T-helper 2 cell (primary cell): ENCODE data around the gene WNT11.

Experiments used
- DNase-seq, 5 experiments: peaks; one replicate each; pipeline versions ENCODE4 v3.0.0 to v3.0.0-alpha.2; 2012 to 2022

The WNT11 gene

DNA sequence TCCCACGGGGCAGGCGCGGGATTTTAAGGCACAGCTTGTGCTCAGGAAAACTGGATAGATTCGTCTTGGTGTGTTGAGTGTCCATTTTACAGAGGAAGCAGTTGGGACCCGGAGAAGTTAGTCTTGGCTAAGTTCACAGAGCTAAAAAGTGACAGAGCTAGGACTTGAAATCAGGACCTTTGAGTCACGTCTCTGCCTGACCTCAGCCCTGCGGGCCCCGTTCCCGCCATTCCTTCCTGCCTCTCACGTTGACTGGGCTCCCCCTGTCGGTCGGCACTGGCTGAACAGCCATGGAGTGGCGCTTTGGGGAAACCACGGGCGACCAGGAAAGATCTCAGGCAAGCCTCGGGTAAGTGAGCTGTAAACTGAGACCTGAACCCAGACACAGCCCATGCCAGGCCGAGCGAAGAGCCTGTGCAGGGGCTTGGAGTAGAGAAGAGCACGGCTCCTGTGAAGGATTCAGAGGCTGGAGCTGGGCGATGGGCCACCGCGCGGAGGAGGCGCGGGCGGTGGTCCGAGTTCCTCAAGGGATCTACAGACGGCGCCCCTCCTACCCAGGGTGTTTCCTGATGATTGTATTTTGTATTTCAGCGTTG, 54.1 kb downstream of the WNT11 start:
- DNase-seq: peak; percentile 51 to 82 (median 63)

DNA sequence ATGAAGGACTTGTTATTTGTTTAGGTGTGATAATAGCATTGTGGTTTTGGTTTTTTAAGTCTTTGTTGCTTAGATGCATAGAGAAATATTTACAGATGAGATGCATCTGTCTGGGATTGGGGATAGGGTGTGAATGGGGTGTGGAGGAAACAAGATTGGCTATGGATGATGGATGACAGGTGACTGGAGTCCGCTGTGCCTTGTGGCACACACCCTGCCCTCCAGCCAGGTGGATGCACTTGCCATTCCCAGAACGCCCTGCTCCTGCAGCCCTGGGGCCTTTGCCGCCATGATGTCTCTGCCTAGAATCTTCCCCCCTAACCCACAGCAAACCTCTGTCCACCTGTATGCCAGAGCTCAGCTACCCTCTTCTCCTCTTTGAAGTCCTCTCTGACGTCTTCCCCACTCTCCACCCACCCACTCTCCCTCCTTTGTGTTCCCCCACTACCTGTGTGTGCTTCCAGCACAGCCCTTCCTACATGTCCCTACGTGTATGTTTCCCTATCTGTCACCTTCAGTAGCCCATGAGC, 54.7 kb downstream of the WNT11 start:
- no peak for DNase-seq

DNA sequence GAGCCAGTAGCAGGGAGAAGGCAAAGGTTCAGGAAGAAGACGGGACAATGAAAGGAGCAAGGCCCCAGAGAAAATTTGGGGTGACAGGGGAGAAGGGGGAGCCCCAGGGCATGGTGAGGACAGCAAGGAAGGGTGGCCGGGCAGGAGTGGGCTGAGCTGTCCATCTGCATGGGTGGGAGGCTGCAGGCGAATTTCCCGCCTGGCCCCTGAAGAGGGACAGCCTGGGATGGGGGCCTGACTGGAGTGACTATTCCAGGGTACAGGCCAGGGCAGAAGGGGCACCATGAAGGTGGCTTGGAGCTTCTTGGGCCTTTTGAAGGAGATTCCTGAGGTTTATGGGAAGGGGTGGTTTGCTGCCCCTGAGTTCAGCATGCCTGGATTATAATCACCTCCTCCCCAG, 56.2 kb downstream of the WNT11 start:
- no peak for DNase-seq

DNA sequence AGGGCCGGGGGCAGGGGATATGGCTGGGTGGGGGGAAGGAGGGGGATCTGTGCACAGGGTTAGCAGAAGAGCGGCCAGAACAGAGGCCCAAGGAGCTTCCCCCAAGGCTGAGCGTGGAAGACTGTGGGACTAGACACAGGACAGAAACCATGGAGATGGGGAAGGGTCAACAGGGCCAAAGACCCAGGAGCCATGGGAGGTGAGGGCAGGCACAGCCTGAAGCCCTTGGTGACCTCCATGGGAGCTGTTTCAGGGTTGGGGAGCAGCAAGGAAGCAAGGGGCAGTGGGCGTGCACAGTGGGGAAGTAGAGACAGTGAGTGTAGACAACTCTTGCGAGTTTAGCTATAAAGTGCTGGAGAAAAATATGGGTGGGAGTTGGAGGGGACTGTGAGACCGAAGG, 56.6 kb downstream of the WNT11 start:
- DNase-seq: no peak

DNA sequence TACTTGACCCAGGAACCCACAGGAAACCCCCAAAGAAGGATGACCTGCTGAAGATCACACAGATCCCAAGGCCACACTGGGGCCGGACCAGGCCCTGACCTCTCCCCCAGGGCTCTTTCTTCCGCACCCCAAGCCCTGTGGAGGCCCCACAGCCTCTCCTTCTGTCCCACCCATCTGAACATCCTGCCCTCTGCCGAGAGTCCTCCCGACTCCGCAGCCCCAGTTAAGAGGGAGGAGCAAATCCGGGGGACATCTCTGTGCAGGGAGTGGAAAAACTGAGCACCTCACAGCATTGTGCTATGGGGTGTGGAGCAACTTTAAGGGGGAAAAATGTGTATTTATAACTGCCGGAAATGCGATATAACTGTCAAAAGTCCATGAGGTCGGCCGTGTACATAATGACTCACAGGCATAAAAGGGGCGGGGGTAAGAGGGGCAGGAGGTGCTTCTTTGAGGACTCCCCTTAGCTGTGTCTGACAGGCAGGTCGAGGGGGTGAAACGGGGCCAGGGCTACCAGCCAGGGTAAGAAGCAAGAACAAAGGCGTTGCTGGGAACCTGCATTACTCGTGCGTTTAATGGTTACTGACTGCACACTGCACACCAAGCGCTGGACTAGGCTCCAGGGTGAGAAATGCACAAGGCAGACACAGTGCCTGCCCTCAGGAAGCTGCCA, 57.2 kb downstream of the WNT11 start:
- DNase-seq: no peak

DNA sequence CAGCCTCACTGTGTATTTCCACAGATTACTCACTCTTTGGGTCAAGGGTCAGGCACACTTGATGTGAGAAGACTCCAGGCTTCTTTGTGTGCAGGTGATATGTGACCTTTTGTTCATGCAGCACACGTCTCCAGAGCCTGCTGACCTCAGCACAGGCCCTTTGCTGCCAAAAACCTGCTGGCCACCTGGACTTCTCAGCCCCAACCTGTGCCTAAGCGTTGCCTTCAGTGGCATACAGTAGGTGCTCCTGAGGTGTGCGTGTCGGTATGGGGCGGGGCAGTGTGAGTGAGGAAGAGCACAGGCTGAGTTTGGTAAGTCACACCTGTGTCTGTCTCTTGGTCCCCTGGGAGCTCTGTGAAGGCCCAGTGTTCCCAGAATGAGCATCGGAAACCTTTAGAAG, 58.1 kb downstream of the WNT11 start:
- no peak for DNase-seq

DNA sequence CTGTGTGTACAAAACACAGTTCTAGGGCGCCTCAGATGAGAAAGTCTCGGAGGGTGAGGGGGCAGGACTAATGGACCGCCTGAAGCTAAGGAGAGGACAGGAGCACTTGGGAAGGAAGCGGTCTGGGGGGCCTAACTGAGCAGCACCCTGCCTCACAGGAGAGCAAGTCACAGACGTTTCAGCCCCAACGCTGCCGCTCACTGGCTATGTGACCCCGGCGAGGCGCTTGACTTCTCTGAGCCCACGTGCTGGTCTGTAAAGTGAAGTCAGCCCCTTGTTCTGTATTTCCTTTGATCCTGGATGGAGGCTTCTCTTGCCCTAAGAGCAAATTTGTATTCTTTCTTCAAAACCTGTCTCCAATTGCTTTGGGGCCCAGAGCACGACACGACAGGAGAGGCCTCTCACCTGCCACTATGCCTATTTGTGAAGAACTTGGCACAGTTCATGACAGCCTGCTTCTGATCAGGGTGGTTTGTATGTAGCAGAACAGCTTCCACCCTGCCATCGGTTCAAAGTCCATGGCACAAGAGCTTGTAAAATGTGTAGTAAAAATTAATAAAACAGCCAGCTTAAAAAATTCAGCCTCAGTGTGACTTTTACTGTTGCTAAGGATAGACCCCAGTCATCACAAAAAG, 59.1 kb downstream of the WNT11 start:
- no peak for DNase-seq

DNA sequence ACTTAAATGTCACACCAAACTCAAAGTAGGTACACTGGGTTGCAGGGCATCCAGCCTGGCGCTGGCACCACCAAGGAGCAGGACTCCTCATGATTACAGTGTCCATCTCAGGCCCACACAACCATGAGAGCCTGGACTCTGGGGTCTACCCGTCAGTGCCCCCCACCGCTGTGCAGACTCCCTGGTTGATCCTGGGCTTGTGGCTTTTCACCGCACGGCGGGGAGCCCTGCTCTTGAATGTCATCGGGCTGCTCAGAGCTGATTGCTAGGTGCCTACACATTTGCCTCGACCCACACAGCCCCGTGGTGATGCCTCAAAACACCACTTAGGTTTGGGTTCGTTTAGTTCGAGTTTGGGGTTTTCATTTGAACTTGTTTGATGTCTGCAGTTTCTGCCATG, 63.0 kb downstream of the WNT11 start:
- DNase-seq: no peak

DNA sequence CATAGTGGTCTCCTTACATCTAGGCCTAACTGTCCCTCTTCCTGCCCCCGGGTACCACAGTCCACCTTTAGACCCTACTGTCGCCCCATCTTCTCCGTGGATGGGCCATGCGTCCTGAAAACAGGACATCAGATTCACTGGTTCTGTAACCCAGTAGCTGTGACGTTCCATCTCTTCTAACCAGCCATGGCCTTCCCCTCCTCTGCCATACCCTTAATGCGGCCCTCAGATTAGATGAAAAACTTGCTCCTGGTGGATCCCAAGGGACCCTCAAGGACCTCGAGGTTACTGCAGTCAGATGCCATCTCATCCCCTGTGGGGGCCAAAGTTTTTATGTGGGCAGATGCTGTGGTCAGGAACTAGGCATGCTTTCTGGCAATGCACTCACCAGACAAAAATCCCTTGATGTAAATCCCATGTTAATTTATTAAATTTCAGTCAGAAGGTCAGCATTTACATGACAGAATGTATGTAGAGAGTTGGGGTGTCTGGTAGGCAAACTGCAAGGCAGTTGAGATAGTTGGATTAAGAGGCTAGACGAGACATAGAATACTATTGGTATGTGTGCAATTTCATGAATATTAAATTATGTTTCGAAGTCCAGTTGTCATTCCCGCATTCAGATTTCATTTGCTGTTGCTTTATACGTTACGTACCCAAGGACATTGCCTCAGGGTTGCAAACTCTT, 64.3 kb downstream of the WNT11 start:
- DNase-seq: no peak

DNA sequence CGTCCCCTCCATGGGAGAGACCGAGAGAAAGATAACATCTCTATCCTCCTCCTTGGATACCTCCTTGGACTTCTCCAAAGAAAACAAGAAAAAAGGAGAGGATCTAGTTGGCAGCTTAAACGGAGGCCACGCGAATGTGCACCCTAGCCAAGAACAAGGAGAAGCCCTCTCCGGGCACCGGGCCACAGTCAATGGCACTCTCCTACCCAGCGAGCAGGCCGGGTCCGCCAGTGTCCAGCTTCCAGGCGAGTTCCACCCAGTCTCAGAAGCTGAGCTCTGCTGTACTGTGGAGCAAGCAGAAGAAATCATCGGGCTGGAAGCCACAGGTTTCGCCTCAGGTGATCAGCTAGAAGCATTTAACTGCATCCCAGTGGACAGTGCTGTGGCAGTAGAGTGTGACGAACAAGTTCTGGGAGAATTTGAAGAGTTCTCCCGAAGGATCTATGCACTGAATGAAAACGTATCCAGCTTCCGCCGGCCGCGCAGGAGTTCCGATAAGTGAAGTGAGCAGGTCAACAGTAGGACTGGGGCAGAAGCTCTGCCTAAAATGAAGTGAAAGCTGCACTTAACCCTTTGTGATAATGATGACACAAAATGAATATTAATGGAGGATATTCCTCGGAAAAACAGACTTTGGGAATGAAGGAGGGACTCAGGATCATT, 65.3 kb downstream of the WNT11 start:
- DNase-seq: no peak

DNA sequence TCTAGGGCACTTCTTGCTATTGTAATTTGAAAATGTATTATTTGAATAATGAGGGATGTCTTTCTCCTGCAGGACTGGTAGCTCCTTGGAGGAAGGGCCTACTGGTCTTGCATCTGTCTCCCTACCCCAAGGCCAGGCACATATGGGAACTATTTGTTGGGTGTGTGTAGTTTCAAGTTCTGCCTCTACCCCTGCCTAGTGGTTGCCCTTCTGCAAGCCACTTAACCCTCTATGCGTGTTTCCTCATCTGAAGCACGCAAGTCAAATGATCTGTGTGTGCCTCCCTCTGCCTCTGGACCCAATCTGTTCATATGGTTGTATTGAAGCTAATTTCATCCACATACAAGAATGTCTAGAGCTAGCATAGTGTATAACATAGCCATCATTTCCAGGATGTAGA, 67.0 kb downstream of the WNT11 start:
- DNase-seq: no peak
